Measurements from ENCODE around the gene FBXW7.

DNA sequence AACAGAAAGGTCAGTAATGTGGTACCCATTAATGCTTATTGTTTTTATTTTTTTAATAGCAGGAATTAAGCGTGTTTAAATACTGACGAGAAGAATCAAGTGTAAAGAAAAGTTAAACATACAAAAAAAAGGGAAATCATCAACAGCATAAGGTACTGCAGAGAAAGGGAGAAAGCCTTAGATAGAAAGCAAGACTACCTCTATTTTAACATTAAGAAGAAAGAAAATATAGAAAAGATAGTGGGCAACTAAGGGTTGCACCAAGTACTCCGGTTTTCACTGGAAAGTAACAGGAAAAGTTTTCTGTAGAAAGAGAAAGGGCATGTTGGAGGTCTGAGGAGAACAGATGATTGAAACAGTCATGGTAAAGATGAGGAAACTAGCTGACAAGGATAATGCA is 41.9 kb downstream of the FBXW7 start:
- TF ChIP-seq, protein P1, sequence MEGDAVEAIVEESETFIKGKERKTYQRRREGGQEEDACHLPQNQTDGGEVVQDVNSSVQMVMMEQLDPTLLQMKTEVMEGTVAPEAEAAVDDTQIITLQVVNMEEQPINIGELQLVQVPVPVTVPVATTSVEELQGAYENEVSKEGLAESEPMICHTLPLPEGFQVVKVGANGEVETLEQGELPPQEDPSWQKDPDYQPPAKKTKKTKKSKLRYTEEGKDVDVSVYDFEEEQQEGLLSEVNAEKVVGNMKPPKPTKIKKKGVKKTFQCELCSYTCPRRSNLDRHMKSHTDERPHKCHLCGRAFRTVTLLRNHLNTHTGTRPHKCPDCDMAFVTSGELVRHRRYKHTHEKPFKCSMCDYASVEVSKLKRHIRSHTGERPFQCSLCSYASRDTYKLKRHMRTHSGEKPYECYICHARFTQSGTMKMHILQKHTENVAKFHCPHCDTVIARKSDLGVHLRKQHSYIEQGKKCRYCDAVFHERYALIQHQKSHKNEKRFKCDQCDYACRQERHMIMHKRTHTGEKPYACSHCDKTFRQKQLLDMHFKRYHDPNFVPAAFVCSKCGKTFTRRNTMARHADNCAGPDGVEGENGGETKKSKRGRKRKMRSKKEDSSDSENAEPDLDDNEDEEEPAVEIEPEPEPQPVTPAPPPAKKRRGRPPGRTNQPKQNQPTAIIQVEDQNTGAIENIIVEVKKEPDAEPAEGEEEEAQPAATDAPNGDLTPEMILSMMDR (IDR thresholded peaks at IDR 0.05) = no peak
- TF ChIP-seq POLR2AphosphoS5 (IDR thresholded peaks at IDR 0.05) = no peak
- no peak for TF ChIP-seq POLR2A (IDR thresholded peaks at IDR 0.05)
